SHP77 (cell line): ENCODE results near the gene IRX5.

Source experiments
- DNase-seq, 2 experiments: peaks; one replicate each; lab custom pipeline; 2025; lab: John Stamatoyannopoulos, UW

IRX5 gene

GRCh38 chr16:54931120-54932014 lies 702 bp downstream of the IRX5 start:
- peak in 1 of 2 experiments; percentile 25 for DNase-seq

GRCh38 chr16:54932021-54932660 lies 1.5 kb downstream of the IRX5 start:
- no peak for DNase-seq

GRCh38 chr16:54932737-54933254 lies 2.1 kb downstream of the IRX5 start:
- no peak for DNase-seq

GRCh38 chr16:54933281-54934011 lies 2.8 kb downstream of the IRX5 start:
- no peak for DNase-seq

- no peak for DNase-seq
Measured at GRCh38 chr16:54934481-54935265, 4.0 kb downstream of the IRX5 start.

GRCh38 chr16:54935266-54935968 lies 4.8 kb downstream of the IRX5 start:
- no peak for DNase-seq

GRCh38 chr16:54936201-54936978 lies 5.7 kb downstream of the IRX5 start:
- DNase-seq: no peak

GRCh38 chr16:54936979-54937670 lies 6.5 kb downstream of the IRX5 start:
- no peak for DNase-seq

- DNase-seq: no peak
Measured at GRCh38 chr16:54937671-54938211, 7.1 kb downstream of the IRX5 start.

- DNase-seq: no peak
Measured at GRCh38 chr16:54938212-54939028, 7.8 kb downstream of the IRX5 start.

GRCh38 chr16:54939029-54939346 lies 8.3 kb downstream of the IRX5 start:
- no peak for DNase-seq

GRCh38 chr16:54939510-54940278 lies 9.0 kb downstream of the IRX5 start:
- DNase-seq: no peak

- DNase-seq: no peak
Measured at GRCh38 chr16:54940279-54940604, 9.6 kb downstream of the IRX5 start.

GRCh38 chr16:54942353-54942943 lies 11.8 kb downstream of the IRX5 start:
- no peak for DNase-seq

GRCh38 chr16:54944002-54944401 lies 13.3 kb downstream of the IRX5 start:
- no peak for DNase-seq

- no peak for DNase-seq
Measured at GRCh38 chr16:54945063-54945462, 14.4 kb downstream of the IRX5 start.

GRCh38 chr16:54946909-54947308 lies 16.2 kb downstream of the IRX5 start:
- DNase-seq: no peak

- DNase-seq: no peak
Measured at GRCh38 chr16:54947616-54948015, 17.0 kb downstream of the IRX5 start.
